ENCODE results near the gene COL1A1.

The COL1A1 gene

DNA sequence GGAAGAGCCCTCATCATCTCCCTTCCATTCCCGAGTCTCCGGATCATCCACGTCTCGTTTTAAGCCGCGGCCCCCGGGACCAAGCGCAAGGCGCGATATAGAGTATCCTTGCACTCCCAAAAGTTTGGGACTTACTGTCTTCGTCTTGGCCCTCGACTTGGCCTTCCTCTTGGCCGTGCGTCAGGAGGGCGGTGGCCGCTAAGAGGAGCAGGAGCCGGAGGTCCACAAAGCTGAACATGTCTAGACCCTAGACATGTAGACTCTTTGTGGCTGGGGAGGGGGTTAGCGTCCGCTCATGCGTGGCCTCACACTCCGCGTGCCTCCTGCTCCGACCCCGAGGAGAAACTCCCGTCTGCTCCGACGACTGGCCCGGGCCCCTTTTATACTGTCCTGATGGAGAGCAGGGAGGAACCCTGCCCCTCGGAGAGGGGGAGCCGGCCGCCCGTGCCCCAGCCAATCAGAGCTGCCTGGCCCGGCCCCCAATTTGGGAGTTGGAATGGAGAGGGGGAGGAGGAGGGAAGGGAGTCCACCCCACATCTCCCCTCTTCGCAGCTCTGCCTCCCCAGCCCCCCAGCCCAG is at the start of gene COL1A1:
COL1A1 (minus strand) TSS at position 356 of the 579 bp plus-strand sequence; CDS start at position 238, 118 bp downstream.
- no peak for DNase-seq (ENCODE audit: low read depth)

- no peak for DNase-seq (ENCODE audit: low read depth)
These were observed 46.8 kb upstream of the COL1A1 start for GRCh38 chr17:50248255-50248654.

GRCh38 chr17:50244771-50245170 is 43.3 kb upstream of the COL1A1 start:
- DNase-seq (ENCODE audit: low read depth), result no peak

GRCh38 chr17:50241431-50241830 is 40.0 kb upstream of the COL1A1 start:
- DNase-seq (ENCODE audit: low read depth), result no peak

GRCh38 chr17:50240851-50241250 is 39.4 kb upstream of the COL1A1 start:
- no peak for DNase-seq (ENCODE audit: low read depth)

DNA sequence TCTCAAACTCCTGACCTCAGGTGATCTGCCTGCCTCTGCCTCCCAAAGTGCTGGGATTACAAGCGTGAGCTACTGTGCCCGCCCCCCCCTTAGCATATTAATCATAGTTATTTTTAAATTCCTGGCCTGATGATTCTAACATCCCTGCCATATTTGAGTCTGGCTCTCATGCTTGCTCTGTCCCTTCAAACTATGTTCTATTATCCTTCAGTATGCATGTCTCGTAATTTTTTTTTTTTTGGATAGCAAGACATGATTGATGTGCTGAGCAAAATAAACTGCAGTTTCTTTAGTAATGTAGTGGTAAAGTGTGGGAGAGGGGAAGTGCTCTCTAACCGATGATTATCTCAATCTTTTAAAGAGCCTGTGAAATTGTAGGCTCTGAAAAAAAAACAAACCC is 38.5 kb upstream of the COL1A1 start:
- DNase-seq (ENCODE audit: low read depth), result no peak

DNA sequence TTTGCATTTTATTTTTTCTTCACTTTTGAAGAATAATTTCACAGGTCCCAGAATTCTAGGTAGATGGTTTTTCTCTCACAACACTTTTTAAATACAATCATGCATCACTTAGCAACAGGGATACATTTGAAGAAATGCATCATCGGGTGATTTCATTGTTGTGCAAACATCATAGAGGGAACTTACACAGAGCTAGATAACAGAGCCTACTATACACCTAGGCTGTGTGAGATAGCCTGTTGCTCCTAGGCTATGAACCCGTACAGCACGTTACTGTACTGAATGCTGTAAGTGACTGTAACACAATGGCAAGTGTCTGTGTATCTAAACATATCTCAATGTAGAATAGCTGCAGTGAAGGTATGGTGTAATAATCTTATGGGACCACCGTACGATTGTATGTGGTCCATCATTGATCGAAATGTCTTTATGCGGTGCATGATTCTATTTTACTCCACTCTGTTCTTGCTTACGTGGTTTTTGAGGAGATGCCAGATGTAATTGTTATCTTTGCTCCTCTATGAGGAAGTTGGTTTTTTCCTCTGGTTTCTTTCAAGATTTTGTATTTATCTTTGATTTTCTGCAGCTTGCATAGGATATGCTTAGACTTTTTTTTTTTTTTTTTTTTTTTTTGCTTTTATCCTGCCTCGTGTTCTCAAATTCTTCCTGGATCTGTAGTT is 37.3 kb upstream of the COL1A1 start:
- no peak for DNase-seq (ENCODE audit: low read depth)

DNA sequence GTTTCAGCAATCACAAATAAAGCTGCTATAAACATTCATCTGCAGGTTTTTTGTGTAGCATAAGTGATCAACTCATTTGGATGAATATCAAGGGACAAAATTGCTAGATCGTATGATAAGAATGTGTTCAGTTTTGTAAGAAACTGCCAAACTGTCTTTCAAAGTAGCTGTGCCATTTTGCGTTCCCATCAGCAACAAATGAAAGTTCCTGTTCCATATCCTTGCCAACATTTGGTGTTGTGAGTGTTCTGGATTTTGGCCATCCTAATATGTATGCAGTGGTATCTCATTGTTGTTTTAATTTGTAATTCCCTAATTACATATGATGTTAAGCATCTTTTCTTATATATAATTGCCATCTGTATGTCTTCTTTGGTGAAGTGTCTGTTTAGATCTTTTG is 36.5 kb upstream of the COL1A1 start:
- DNase-seq (ENCODE audit: low read depth), result no peak

DNA sequence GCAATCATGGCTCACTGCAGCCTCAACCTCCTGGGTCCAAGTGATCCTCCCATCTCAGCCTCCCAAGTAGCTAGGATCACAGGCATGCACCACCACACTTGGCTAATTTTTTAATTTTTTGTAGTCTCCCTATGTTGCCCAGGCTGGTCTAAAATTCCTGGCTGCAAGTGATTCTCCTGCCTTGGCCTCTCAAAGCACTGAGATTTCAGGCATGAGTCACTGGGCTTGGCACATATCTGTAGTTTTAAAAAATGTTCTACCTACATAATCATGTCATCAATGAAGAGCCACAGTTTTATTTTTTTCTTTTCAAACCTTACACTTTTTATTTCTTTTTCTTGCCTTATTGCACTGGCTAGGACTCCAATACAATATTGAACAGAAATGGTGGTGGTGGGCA is 33.1 kb upstream of the COL1A1 start:
- no peak for DNase-seq (ENCODE audit: low read depth)

- DNase-seq (ENCODE audit: low read depth), result no peak
These were observed 24.3 kb upstream of the COL1A1 start for GRCh38 chr17:50225701-50226240.

DNA sequence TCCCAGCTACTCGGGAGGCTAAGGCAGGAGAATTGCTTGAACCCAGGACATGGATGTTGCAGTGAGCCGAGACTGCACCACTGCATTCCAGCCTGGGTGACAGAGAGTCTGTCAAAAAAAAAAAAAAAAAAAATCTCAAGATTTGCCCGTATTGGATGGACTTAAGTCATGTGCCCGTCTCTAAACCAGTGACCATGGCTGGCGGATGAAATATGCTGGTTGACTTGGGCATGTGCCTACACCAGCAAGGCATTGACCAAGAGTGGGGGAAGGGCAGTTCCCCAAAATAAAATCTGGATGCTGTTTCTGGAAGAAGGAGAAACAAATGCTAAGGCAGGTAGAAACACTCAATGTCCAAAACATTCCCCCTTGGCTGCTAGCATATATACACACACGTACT is 21.5 kb upstream of the COL1A1 start:
- DNase-seq (ENCODE audit: low read depth), result no peak

GRCh38 chr17:50221864-50222545 is 20.6 kb upstream of the COL1A1 start:
- no peak for DNase-seq (ENCODE audit: low read depth)

DNA sequence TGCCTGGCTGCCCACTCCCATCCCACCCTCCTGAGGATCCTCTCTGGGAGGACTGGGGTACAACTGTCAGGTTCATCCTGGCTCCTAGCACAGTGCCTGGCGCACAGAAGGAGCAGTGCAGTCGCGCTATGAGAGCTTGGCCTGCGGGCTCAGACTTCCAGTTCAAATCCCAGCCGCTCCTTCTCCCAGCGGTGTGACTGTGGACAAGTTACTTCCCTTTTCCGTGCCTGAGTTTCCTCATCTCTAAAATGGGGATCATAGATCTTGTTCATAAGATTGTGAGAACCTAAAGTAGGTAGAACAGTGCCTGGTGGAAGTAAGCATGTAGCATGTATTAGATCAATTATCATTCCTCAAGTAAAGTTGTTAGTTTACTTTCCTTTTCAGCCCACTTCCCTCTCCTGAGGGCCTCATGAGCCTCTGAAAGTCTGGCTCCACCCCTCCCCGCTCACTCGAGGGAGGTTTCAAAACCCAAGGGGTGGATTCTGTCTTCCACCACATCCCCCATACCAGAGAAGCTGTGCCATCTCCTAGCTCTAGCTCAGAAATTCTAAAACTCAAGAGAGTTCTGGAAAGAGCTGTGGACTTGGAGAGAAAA is 19.9 kb upstream of the COL1A1 start:
- DNase-seq (ENCODE audit: low read depth), result no peak

GRCh38 chr17:50220811-50221210 is 19.4 kb upstream of the COL1A1 start:
- DNase-seq (ENCODE audit: low read depth), result no peak

DNA sequence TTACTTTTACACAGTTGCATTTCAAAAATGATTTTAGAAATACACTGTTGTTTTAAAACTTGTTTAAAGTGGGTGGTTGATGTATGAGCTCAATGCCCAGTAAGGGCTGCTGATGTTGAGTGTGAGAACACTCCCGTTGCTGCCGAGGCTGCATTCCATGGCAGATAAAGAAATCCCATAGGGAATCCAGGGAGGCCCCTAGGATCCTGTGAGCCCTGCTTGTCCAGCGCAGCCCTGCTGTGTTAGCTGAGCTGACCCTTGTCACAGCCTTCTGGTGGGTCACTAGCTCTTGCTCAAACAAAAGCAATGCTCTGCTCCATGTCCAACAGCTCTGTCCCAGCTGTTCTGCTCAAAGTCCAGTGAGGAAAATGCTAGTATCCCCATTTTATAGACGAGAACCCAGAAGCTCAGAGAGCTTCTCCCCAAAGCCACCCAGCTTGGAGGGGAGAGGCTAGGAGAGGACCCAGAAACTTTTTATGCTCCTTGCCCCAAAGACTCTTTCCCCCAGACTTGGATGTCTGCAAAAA is 18.6 kb upstream of the COL1A1 start:
- DNase-seq (ENCODE audit: low read depth), result no peak

- DNase-seq (ENCODE audit: low read depth), result no peak
These were observed 17.9 kb upstream of the COL1A1 start for GRCh38 chr17:50219342-50219741.

DNA sequence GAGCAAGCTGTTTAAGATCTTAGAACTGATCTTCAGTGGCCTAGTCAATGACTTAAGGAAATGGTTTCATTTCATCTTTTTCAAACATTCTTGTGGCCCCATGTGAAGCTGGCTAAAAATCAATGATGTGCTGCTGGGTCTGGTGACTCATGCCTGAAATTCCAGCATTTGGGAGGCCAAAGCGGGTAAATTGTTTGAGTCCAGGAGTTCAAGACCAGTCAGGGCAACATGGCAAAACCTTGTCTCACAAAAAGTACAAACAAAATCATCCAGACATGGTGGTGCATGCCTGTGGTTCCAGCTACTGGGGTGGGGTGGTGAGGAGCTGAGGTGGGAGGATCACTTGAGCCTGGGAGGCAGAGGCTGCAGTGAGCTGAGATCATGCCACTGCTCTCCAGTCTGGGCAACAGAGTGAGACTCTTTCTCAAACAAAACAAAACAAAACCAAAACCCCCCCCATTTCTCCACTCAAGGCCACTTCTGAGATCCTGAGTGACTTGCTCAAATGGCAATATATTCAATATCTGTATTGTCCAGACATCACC is 17.4 kb upstream of the COL1A1 start:
- no peak for DNase-seq (ENCODE audit: low read depth)

DNA sequence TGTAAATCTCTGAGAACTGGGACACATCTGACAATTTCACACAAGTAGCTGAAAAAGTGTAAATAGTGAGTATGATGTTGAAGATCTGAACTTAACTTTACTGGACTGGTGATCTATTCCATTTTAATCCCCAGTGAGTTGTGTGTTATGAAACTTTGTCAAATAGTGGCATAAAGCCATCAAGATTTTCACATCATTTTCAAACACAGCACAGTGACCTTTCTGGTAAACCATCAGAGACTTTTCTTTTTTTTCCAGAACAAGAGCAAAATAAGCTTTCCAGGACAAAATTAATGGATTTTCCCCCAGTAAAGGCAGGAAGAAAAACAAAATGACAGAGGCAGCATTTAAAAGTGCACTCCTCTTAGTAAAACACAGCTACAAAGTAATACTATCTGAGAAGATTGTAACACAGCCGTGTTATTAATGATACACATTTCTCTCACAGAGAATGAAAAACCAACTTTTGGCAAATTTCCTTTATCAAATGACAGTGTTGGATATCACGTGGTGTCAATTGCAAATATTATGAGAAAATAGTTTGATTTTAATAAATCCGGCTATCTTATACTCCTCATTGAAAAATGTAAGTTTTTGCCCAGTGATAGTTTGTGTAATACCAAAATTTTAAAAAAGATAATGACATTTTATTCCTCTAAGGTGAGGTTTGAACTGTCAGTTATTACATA is 16.8 kb upstream of the COL1A1 start:
- DNase-seq (ENCODE audit: low read depth), result no peak

DNA sequence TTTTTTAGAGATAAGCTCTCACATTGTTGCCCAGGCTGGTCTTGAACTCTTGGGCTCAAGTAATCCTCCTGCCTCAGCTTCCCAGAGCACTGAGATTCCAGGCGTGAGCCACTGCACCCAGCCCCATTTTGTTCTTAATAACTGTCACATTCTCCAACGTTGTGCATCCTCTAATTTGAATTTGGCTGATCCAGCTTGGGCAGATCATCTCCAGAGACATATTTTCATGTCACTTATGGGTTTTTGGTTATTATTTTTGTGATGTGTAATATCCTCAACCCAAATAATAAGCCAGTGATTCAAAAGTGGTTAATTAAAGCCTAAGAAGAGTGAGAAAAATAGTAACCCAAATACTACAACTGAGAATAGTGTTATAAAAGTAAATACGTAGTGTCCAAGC is 16.2 kb upstream of the COL1A1 start:
- no peak for DNase-seq (ENCODE audit: low read depth)

DNA sequence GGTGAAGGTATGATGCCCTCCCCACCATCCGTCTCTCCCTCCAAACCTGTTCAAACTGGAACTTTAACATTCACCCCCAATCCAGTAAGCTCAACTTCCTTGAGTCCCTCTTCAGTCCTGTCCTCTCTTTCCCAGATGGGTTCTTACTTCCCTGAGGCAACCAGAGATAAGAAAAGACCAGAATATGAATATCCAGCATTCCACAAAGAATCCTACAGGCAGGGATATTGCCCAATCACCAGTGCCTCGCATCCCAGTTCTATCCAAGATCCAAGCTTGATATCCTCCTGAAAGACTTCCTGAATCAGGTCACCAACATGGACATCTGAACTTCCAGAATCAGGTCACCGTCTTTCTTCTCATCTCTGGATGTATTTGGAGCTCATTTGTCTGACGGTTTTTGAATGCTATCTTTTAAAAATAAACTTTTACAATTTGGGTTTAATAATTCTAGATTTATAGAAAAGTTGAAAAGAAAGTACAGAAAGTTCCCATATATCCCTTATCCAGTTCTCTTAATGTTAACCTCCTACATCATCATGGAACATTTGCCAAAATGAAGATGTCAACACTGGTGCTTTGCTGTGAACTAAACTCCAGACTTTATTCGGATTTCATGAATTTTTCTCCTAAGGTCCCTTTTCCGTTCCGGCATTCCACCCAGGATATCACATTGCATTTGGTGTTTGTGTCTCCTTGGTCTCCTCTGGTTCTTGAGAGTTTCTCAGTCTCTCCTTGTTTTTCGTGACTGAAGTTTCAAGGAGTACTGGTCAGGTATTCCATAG is 13.7 kb upstream of the COL1A1 start:
- DNase-seq (ENCODE audit: low read depth), result no peak

Measured in stimulated activated CD8-positive, alpha-beta memory T cell treated with anti-CD3 and anti-CD28 coated beads, Interleukin-12 subunit alpha, Interleukin-12 subunit beta, amount 100 ng/mL, for 1 hour (primary cell).